ENCODE data around the gene PACS1.

The PACS1 gene

DNA sequence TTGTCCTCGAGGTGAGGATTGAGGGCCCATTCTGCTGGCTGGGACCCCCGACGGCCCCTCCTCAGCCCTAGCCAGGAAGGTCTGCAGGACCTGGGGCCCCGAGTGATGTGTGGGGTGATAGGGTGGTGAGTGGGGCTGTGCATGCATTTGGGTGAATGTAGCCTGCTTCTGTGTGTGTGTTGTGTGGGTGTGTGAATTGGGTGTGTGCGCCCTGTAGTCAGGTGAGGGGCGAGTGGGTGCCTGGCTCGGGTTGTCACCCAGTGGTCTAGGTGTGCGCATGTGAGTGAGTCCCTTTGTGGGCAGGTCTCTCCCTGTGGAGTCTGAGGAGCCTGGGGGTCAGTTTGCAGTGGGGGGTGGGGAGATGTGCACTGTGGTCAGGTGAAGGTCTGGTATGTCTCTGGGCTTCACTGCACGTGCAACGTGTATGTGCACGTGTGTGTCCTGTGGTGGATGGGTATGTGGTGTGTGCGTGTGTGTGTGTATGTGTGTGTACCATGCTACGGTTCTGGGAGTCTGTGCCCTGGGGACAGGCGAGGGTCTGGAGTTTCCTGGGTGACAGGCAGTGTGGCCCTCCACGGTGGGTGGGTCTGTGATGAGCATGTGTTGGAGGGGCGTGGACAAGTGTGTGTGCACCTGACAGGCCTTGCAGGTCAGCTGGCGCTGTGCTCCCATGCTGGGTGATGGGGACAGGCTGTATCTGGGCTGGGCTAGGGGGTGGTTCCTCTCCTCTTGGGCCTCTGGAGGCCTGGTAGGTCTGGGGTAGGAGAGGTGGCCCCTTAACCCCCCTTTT, 222.7 kb downstream of the PACS1 start:
- H3K9ac ChIP-seq (ENCODE audit: low read length) = no peak overlapping the region
- H3K36me3 ChIP-seq (replicated peaks; ENCODE audit: insufficient read depth, low read length) = no peaks in the 10 kb centered on the region
- no peaks in the 10 kb centered on the region for H3K9me3 ChIP-seq (replicated peaks; ENCODE audit: insufficient read depth, low read length)
- no peak overlapping the region for H2AFZ ChIP-seq (ENCODE audit: low read length)
- H4K20me1 ChIP-seq (ENCODE audit: insufficient read depth, low read length) = no peaks in the 10 kb centered on the region
- peaks cover 10% of the 10 kb centered on the region for H3K79me2 ChIP-seq (ENCODE audit: low read length)
- peaks cover 7% of the 10 kb centered on the region for H3F3A ChIP-seq (ENCODE audit: insufficient read depth, low read length)
- H3K27me3 ChIP-seq (replicated peaks; ENCODE audit: insufficient read depth, low read length) = peaks cover 59% of the 10 kb centered on the region
- peaks cover 12% of the 10 kb centered on the region for H3K4me1 ChIP-seq (ENCODE audit: low read length)
- H3K4me2 ChIP-seq (ENCODE audit: low read depth, low read length) = no peak overlapping the region
- TF ChIP-seq, protein P1, sequence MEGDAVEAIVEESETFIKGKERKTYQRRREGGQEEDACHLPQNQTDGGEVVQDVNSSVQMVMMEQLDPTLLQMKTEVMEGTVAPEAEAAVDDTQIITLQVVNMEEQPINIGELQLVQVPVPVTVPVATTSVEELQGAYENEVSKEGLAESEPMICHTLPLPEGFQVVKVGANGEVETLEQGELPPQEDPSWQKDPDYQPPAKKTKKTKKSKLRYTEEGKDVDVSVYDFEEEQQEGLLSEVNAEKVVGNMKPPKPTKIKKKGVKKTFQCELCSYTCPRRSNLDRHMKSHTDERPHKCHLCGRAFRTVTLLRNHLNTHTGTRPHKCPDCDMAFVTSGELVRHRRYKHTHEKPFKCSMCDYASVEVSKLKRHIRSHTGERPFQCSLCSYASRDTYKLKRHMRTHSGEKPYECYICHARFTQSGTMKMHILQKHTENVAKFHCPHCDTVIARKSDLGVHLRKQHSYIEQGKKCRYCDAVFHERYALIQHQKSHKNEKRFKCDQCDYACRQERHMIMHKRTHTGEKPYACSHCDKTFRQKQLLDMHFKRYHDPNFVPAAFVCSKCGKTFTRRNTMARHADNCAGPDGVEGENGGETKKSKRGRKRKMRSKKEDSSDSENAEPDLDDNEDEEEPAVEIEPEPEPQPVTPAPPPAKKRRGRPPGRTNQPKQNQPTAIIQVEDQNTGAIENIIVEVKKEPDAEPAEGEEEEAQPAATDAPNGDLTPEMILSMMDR (IDR thresholded peaks at IDR 0.05; ENCODE audit: low read length) = no peak
- TF ChIP-seq EZH2 (optimal IDR thresholded peaks at IDR 0.05; ENCODE audit: low read depth, low read length) (no peak), EZH2phosphoT487 (IDR thresholded peaks at IDR 0.05; ENCODE audit: low read length) (no peak)
- no peaks in the 10 kb centered on the region for H3K9me2 ChIP-seq (replicated peaks; ENCODE audit: insufficient read depth, low read length)
- no peak overlapping the region for H3K4me3 ChIP-seq (ENCODE audit: low read length)
- no peak for DNase-seq
- no peak overlapping the region for H3K27ac ChIP-seq (ENCODE audit: low read length)

DNA sequence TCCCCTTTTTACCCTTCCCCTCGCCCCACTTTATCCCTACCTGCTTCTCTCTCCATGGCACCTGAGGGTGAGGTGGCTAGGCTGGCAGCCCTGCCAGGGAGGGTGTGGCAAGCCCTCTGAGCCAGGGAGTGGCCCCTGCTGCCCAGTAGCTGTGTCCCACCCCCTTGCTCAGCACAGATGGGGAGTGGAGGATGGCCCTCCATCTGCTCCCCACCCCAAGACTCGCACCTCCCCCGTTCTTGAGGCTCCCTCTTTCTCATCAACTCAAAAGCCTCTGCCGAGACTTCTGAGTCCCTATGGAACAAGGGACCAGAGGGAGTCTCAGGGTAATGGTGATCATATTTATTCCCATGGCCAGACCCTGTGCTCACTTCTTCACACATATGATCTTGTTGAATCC, 223.3 kb downstream of the PACS1 start:
- Histone ChIP-seq H4K20me1 (ENCODE audit: insufficient read depth, low read length) (no peaks in the 10 kb centered on the region), H3K9me3 (replicated peaks; ENCODE audit: insufficient read depth, low read length) (no peaks in the 10 kb centered on the region), H3K4me3 (ENCODE audit: low read length) (no peak overlapping the region), H3K4me2 (ENCODE audit: low read depth, low read length) (no peak overlapping the region), H3F3A (ENCODE audit: insufficient read depth, low read length) (peaks cover 7% of the 10 kb centered on the region), H3K79me2 (ENCODE audit: low read length) (peaks cover 4% of the 10 kb centered on the region), H3K27me3 (replicated peaks; ENCODE audit: insufficient read depth, low read length) (peaks cover 64% of the 10 kb centered on the region), H3K9me2 (replicated peaks; ENCODE audit: insufficient read depth, low read length) (no peaks in the 10 kb centered on the region), H2AFZ (ENCODE audit: low read length) (no peak overlapping the region), H3K27ac (ENCODE audit: low read length) (no peak overlapping the region), H3K4me1 (ENCODE audit: low read length) (peaks cover 7% of the 10 kb centered on the region), H3K36me3 (replicated peaks; ENCODE audit: insufficient read depth, low read length) (no peaks in the 10 kb centered on the region), H3K9ac (ENCODE audit: low read length) (no peak overlapping the region)
- DNase-seq = no peak
- no peak for TF ChIP-seq EZH2 (optimal IDR thresholded peaks at IDR 0.05; ENCODE audit: low read depth, low read length)
- no peak for TF ChIP-seq EZH2phosphoT487 (IDR thresholded peaks at IDR 0.05; ENCODE audit: low read length)
- TF ChIP-seq, protein P1 (IDR thresholded peaks at IDR 0.05; ENCODE audit: low read length) = no peak

DNA sequence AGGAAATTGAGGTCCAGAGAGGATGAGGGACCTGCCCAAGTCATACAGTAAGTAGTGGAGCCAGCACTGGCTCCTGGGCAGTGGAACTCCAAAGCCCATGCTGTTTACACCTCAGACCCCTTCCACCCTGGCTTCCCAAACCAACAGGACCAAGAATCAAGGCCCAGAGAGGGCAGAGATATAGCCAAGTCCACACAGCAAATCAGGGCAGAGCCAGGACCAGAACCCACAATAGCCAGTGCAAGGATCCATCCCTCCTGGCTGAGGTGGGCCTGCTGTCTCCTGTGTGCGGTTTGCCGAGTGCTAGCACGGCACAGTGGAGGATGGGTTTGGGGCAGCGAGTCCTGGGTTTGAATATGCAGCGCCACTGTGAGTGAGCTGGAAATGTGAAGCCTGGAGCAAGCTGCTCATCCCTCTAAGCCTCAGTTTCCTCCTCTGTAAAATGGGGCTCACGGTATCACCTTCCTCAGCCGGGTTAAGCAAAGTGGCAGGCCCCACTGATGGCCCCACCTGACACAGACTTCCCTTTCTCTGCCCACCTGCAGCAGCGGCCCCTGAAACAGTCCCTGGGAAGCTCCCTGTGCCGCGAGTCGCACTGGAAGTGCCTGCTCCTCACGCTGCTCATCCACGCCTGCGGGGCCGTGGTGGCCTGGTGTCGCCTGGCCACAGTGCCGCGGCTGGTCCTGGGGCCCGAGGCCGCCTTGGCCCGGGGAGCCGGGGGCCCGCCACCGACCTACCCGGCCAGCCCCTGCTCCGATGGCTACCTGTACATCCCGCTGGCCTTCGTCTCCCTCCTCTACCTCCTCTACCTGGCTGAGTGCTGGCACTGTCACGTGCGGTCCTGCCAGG, 223.9 kb downstream of the PACS1 start:
- H3K9me3 ChIP-seq (replicated peaks; ENCODE audit: insufficient read depth, low read length) = no peaks in the 10 kb centered on the region
- no peak overlapping the region for H3K9ac ChIP-seq (ENCODE audit: low read length)
- H4K20me1 ChIP-seq (ENCODE audit: insufficient read depth, low read length) = no peaks in the 10 kb centered on the region
- no peak overlapping the region for H3K27ac ChIP-seq (ENCODE audit: low read length)
- H3K9me2 ChIP-seq (replicated peaks; ENCODE audit: insufficient read depth, low read length) = no peaks in the 10 kb centered on the region
- no peak overlapping the region for H3K4me2 ChIP-seq (ENCODE audit: low read depth, low read length)
- no peaks in the 10 kb centered on the region for H3K79me2 ChIP-seq (ENCODE audit: low read length)
- no peak overlapping the region for H3K4me3 ChIP-seq (ENCODE audit: low read length)
- no peak overlapping the region for H2AFZ ChIP-seq (ENCODE audit: low read length)
- peaks cover 68% of the 10 kb centered on the region for H3K27me3 ChIP-seq (replicated peaks; ENCODE audit: insufficient read depth, low read length)
- peaks cover 7% of the 10 kb centered on the region for H3F3A ChIP-seq (ENCODE audit: insufficient read depth, low read length)
- no peaks in the 10 kb centered on the region for H3K36me3 ChIP-seq (replicated peaks; ENCODE audit: insufficient read depth, low read length)
- TF ChIP-seq EZH2phosphoT487 (IDR thresholded peaks at IDR 0.05; ENCODE audit: low read length) = no peak
- no peak for TF ChIP-seq EZH2 (optimal IDR thresholded peaks at IDR 0.05; ENCODE audit: low read depth, low read length)
- TF ChIP-seq, protein P1 (IDR thresholded peaks at IDR 0.05; ENCODE audit: low read length) = no peak
- no peak for DNase-seq
- peaks cover 7% of the 10 kb centered on the region for H3K4me1 ChIP-seq (ENCODE audit: low read length)

All from MM.1S (cell line).